SH-SY5Y (cell line): ENCODE measurements around the gene PBX1.

Experiments used
- GATA2 ChIP-seq: IDR thresholded peaks from 2 replicates; pipeline ENCODE4 v1.6.1; 2011; ENCODE audit warnings: mild to moderate bottlenecking, low read depth, low read length
- GATA3 ChIP-seq: IDR thresholded peaks from 2 replicates; pipeline ENCODE4 v1.6.1; 2011; ENCODE audit warnings: low read depth, mild to moderate bottlenecking, low read length, moderate library complexity

DNA sequence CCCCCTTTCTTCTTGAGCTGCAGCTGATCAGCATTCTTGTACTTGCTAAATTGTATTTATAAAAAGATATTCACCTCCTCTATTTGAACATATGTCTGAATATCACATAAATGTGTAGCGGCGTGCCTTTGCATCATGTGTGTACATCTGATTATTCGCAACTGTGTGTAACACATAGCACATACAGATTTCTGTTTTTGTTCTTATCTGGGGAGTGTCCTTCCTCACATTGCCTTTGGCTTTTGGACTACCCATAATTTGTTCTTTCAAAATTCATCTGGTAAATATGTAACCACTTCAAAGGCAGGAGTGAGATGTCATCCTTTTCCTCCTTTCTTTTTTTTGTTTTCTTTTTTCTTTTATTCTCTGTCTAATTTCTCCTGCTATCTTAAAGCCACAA is 113.6 kb downstream of the PBX1 start:
- TF ChIP-seq GATA2 (no peak), GATA3 (no peak)
